ENCODE results near the gene HDAC9. TPM values are rescaled to one million over a fixed set of nuclear protein-coding genes. Genes with fewer than 3 reads are reported as not detected.

Gene HDAC9
- total RNA-seq, 1 donor from 2014 or later: 28.6 TPM

- no peaks in the 10 kb centered on the region for H3K79me2 ChIP-seq (ENCODE audit: low read depth)
- no peak overlapping the region for H3K27ac ChIP-seq
- Mint-ChIP-seq H3K4me1 (no peaks in the 10 kb centered on the region), H3K4me3 (no peak overlapping the region), H3K27ac (no peak overlapping the region), H3K36me3 (no peaks in the 10 kb centered on the region), H3K9me3 (no peaks in the 10 kb centered on the region), H3K27me3 (ENCODE audit: insufficient read depth, low read depth) (no peaks in the 10 kb centered on the region)
- no peak overlapping the region for H2AFZ ChIP-seq (replicated peaks)
- no peak overlapping the region for H3K4me3 ChIP-seq
- no peaks in the 10 kb centered on the region for H3K9me3 ChIP-seq (ENCODE audit: low read depth)
- no peak for DNase-seq (ENCODE audit: low spot score)
- no peaks in the 10 kb centered on the region for H4K20me1 ChIP-seq (ENCODE audit: low read depth)
- H3F3A ChIP-seq (ENCODE audit: low read depth): no peaks in the 10 kb centered on the region
- no peaks in the 10 kb centered on the region for H3K27me3 ChIP-seq
- TF ChIP-seq EZH2phosphoT487 (IDR thresholded peaks at IDR 0.05) (no peak), CTCF (IDR thresholded peaks at IDR 0.05) (no peak), EZH2 (IDR thresholded peaks at IDR 0.05) (no peak)
- H3K36me3 ChIP-seq: no peaks in the 10 kb centered on the region
- no peak overlapping the region for H3K9ac ChIP-seq
- no peaks in the 10 kb centered on the region for H3K4me1 ChIP-seq
- H3K4me2 ChIP-seq: no peak overlapping the region
These were observed 77.3 kb downstream of the HDAC9 start for GRCh38 chr7:18572885-18573284.

- H3K9me3 Mint-ChIP-seq: no peaks in the 10 kb centered on the region
- H3K4me3 Mint-ChIP-seq: no peak overlapping the region
- no peak overlapping the region for H3K27ac Mint-ChIP-seq
These were observed 78.1 kb downstream of the HDAC9 start for GRCh38 chr7:18573410-18574234.

GRCh38 chr7:18574235-18574540 is 78.6 kb downstream of the HDAC9 start:
- Histone ChIP-seq H3K9ac (no peak overlapping the region), H3K4me2 (no peak overlapping the region), H3K27ac (no peak overlapping the region), H3K9me3 (ENCODE audit: low read depth) (no peaks in the 10 kb centered on the region), H3K4me1 (no peaks in the 10 kb centered on the region), H3F3A (ENCODE audit: low read depth) (no peaks in the 10 kb centered on the region), H3K36me3 (no peaks in the 10 kb centered on the region), H4K20me1 (ENCODE audit: low read depth) (no peaks in the 10 kb centered on the region), H3K4me3 (no peak overlapping the region), H3K79me2 (ENCODE audit: low read depth) (no peaks in the 10 kb centered on the region), H2AFZ (replicated peaks) (no peak overlapping the region), H3K27me3 (no peaks in the 10 kb centered on the region)
- H3K4me3 Mint-ChIP-seq: no peak overlapping the region
- H3K4me1 Mint-ChIP-seq: no peaks in the 10 kb centered on the region
- no peaks in the 10 kb centered on the region for H3K27me3 Mint-ChIP-seq (ENCODE audit: insufficient read depth, low read depth)
- DNase-seq (ENCODE audit: low spot score): no peak
- TF ChIP-seq EZH2 (IDR thresholded peaks at IDR 0.05): no peak
- TF ChIP-seq EZH2phosphoT487 (IDR thresholded peaks at IDR 0.05): no peak
- TF ChIP-seq CTCF (IDR thresholded peaks at IDR 0.05): no peak
- no peaks in the 10 kb centered on the region for H3K36me3 Mint-ChIP-seq
- no peaks in the 10 kb centered on the region for H3K9me3 Mint-ChIP-seq
- no peak overlapping the region for H3K27ac Mint-ChIP-seq

More at GRCh38 chr7:18573410-18574234, 78.1 kb downstream of the HDAC9 start:
- no peaks in the 10 kb centered on the region for H3K79me2 ChIP-seq (ENCODE audit: low read depth)
- H3K36me3 Mint-ChIP-seq: no peaks in the 10 kb centered on the region
- H3K27me3 Mint-ChIP-seq (ENCODE audit: insufficient read depth, low read depth): no peaks in the 10 kb centered on the region
- H3K4me1 Mint-ChIP-seq: no peaks in the 10 kb centered on the region
- TF ChIP-seq CTCF (IDR thresholded peaks at IDR 0.05) (no peak), EZH2phosphoT487 (IDR thresholded peaks at IDR 0.05) (no peak), EZH2 (IDR thresholded peaks at IDR 0.05) (no peak)
- H3K4me3 ChIP-seq: no peak overlapping the region
- no peak overlapping the region for H3K4me2 ChIP-seq
- no peaks in the 10 kb centered on the region for H3K36me3 ChIP-seq
- H2AFZ ChIP-seq (replicated peaks): no peak overlapping the region
- no peaks in the 10 kb centered on the region for H4K20me1 ChIP-seq (ENCODE audit: low read depth)
- no peak for DNase-seq (ENCODE audit: low spot score)
- no peak overlapping the region for H3K9ac ChIP-seq
- no peaks in the 10 kb centered on the region for H3K9me3 ChIP-seq (ENCODE audit: low read depth)
- H3K27me3 ChIP-seq: no peaks in the 10 kb centered on the region
- H3F3A ChIP-seq (ENCODE audit: low read depth): no peaks in the 10 kb centered on the region
- no peaks in the 10 kb centered on the region for H3K4me1 ChIP-seq
- H3K27ac ChIP-seq: no peak overlapping the region
